Astrocyte (in vitro differentiated cells and primary cell): ENCODE measurements around the gene CMYA5. TPM values are rescaled to one million over a fixed set of nuclear protein-coding genes. Genes with fewer than 3 reads are reported as not detected.
A peak's percentile ranks its signal among the peaks of the same experiment; 100 is the strongest.

ENCODE experiments used
- DNase-seq: peaks from one replicate; pipeline ENCODE4 v3.0.0-alpha.2; 2010; ENCODE audit warnings: low read depth
- FAIRE-seq: peaks from 2 replicates; lab custom pipeline; 2011; peaks lifted over from hg19 to GRCh38; lab: Jason Lieb, UNC
- H2AFZ ChIP-seq: 2 replicates; pipeline ENCODE4 v1.6.0; 2012; ENCODE audit warnings: low read depth, low read length, inconsistent platforms
- H3K27ac ChIP-seq: 2 replicates; pipeline ENCODE4 v1.5.1; 2011; ENCODE audit warnings: low read depth, low read length, inconsistent platforms
- H3K27me3 ChIP-seq: 2 replicates; pipeline ENCODE4 v1.6.0; 2011; ENCODE audit warnings: low read length, inconsistent platforms; ENCODE audit not compliant: insufficient read depth
- H3K36me3 ChIP-seq: 2 replicates; pipeline ENCODE4 v1.5.1; 2011; ENCODE audit warnings: low read length, inconsistent platforms; ENCODE audit not compliant: insufficient read depth
- H3K4me1 ChIP-seq: 2 replicates; pipeline ENCODE4 v1.5.1; 2011; ENCODE audit warnings: low read length, inconsistent platforms; ENCODE audit not compliant: insufficient read depth
- H3K4me2 ChIP-seq: 2 replicates; pipeline ENCODE4 v1.6.0; 2012; ENCODE audit warnings: low read length, inconsistent platforms
- H3K4me3 ChIP-seq: 2 replicates; pipeline ENCODE4 v1.5.1; 2011; ENCODE audit warnings: low read depth, mild to moderate bottlenecking, low read length, inconsistent platforms; ENCODE audit not compliant: insufficient read depth
- H3K79me2 ChIP-seq: 2 replicates; pipeline ENCODE4 v1.6.0; 2012; ENCODE audit warnings: mild to moderate bottlenecking, low read length, inconsistent platforms; ENCODE audit not compliant: insufficient read depth
- H3K9ac ChIP-seq: 2 replicates; pipeline ENCODE4 v1.6.0; 2012; ENCODE audit warnings: mild to moderate bottlenecking, low read length, inconsistent platforms
- H3K9me3 ChIP-seq: 2 replicates; pipeline ENCODE4 v1.5.1; 2012; ENCODE audit warnings: low read depth, mild to moderate bottlenecking, low read length, inconsistent platforms; ENCODE audit not compliant: insufficient read depth
- H4K20me1 ChIP-seq: 2 replicates; pipeline ENCODE4 v1.6.0; 2012; ENCODE audit warnings: low read length, inconsistent platforms; ENCODE audit not compliant: insufficient read depth
- H3K27ac Mint-ChIP-seq: one replicate; pipeline ENCODE4 v1.8.0; 2021; ENCODE audit warnings: mild to moderate bottlenecking, mixed read lengths; ENCODE audit not compliant: unreplicated experiment
- H3K27me3 Mint-ChIP-seq: one replicate; pipeline ENCODE4 v1.8.0; 2021; ENCODE audit warnings: low read depth, mixed read lengths; ENCODE audit not compliant: unreplicated experiment
- H3K36me3 Mint-ChIP-seq: one replicate; pipeline ENCODE4 v1.8.0; 2021; ENCODE audit warnings: low read depth, mixed read lengths; ENCODE audit not compliant: unreplicated experiment
- H3K4me1 Mint-ChIP-seq: one replicate; pipeline ENCODE4 v1.8.0; 2021; ENCODE audit warnings: low read depth, mixed read lengths; ENCODE audit not compliant: unreplicated experiment
- H3K4me3 Mint-ChIP-seq: one replicate; pipeline ENCODE4 v1.8.0; 2021; ENCODE audit warnings: mild to moderate bottlenecking, moderate library complexity, mixed read lengths; ENCODE audit not compliant: unreplicated experiment
- H3K9me3 Mint-ChIP-seq: one replicate; pipeline ENCODE4 v1.8.0; 2021; ENCODE audit warnings: mild to moderate bottlenecking, mixed read lengths; ENCODE audit not compliant: unreplicated experiment
- CTCF ChIP-seq: IDR thresholded peaks from 2 replicates; pipeline ENCODE4 v1.5.1; 2011; ENCODE audit warnings: low read depth, mild to moderate bottlenecking, inconsistent platforms, low read length, moderate library complexity; ENCODE audit not compliant: insufficient read depth
- EZH2 ChIP-seq: IDR thresholded peaks from 2 replicates; pipeline ENCODE4 v1.6.1; 2012; ENCODE audit warnings: mild to moderate bottlenecking, low read length, inconsistent platforms; ENCODE audit not compliant: insufficient read depth
- total RNA-seq: library from RNA; stranded (reverse); gene quantifications from 2 replicates; pipeline ENCODE4 v1.2.1, GENCODE V29; 2021

CMYA5 gene
- total RNA-seq, 1 donor from 2014 or later: 1.2 TPM

- H3K79me2 ChIP-seq: peaks cover 21% of the 10 kb centered on the region
- no peaks in the 10 kb centered on the region for H3K9me3 Mint-ChIP-seq
These were observed 48.2 kb upstream of the CMYA5 start for GRCh38 chr5:79641414-79641813.

GRCh38 chr5:79642210-79642609, 47.4 kb upstream of the CMYA5 start:
- H3K4me1 ChIP-seq: no peaks in the 10 kb centered on the region
- H3K4me1 Mint-ChIP-seq: peaks cover 6% of the 10 kb centered on the region
- H3K4me3 Mint-ChIP-seq: no peak overlapping the region
- peak; percentile 30 for DNase-seq
- no peaks in the 10 kb centered on the region for H3K27me3 ChIP-seq
- H3K9ac ChIP-seq: no peak overlapping the region
- TF ChIP-seq EZH2: no peak
- TF ChIP-seq CTCF: no peak
- no peak overlapping the region for H3K27ac Mint-ChIP-seq
- no peak overlapping the region for H3K4me2 ChIP-seq
- H3K27ac ChIP-seq: no peak overlapping the region
- H3K9me3 Mint-ChIP-seq: no peaks in the 10 kb centered on the region
- no peaks in the 10 kb centered on the region for H3K27me3 Mint-ChIP-seq
- FAIRE-seq: peak; percentile 59
- no peak overlapping the region for H2AFZ ChIP-seq
- H3K9me3 ChIP-seq: no peaks in the 10 kb centered on the region
- peaks cover 23% of the 10 kb centered on the region for H4K20me1 ChIP-seq
- H3K79me2 ChIP-seq: peaks cover 15% of the 10 kb centered on the region
- no peak overlapping the region for H3K4me3 ChIP-seq
- H3K36me3 Mint-ChIP-seq: peaks cover 3% of the 10 kb centered on the region
- H3K36me3 ChIP-seq: peaks cover 23% of the 10 kb centered on the region

More at GRCh38 chr5:79641414-79641813, 48.2 kb upstream of the CMYA5 start:
- Histone ChIP-seq H3K27ac (no peak overlapping the region), H3K36me3 (peaks cover 19% of the 10 kb centered on the region), H4K20me1 (peaks cover 28% of the 10 kb centered on the region), H3K4me2 (no peak overlapping the region), H3K4me1 (no peaks in the 10 kb centered on the region), H3K4me3 (no peak overlapping the region), H3K27me3 (no peaks in the 10 kb centered on the region), H3K9me3 (no peaks in the 10 kb centered on the region), H2AFZ (no peak overlapping the region), H3K9ac (no peak overlapping the region)
- Mint-ChIP-seq H3K27ac (no peak overlapping the region), H3K36me3 (peaks cover 3% of the 10 kb centered on the region), H3K27me3 (no peaks in the 10 kb centered on the region), H3K4me3 (no peak overlapping the region), H3K4me1 (peaks cover 6% of the 10 kb centered on the region)
- FAIRE-seq (no peak), DNase-seq (no peak)
- no peak for TF ChIP-seq EZH2
- no peak for TF ChIP-seq CTCF

- no peak overlapping the region for H3K27ac Mint-ChIP-seq
- no peak overlapping the region for H3K4me3 Mint-ChIP-seq
These were observed 35.8 kb upstream of the CMYA5 start for GRCh38 chr5:79653843-79654242.

More at GRCh38 chr5:79653843-79654242, 35.8 kb upstream of the CMYA5 start:
- H3K27me3 ChIP-seq: no peaks in the 10 kb centered on the region
- H2AFZ ChIP-seq: no peak overlapping the region
- H3K4me2 ChIP-seq: no peak overlapping the region
- H3K36me3 Mint-ChIP-seq: peaks cover 3% of the 10 kb centered on the region
- H3K9ac ChIP-seq: no peak overlapping the region
- no peaks in the 10 kb centered on the region for H4K20me1 ChIP-seq
- H3K4me3 ChIP-seq: no peak overlapping the region
- H3K4me1 Mint-ChIP-seq: no peaks in the 10 kb centered on the region
- no peaks in the 10 kb centered on the region for H3K27me3 Mint-ChIP-seq
- no peaks in the 10 kb centered on the region for H3K9me3 Mint-ChIP-seq
- H3K4me1 ChIP-seq: no peaks in the 10 kb centered on the region
- no peak for DNase-seq
- H3K27ac ChIP-seq: no peak overlapping the region
- peaks cover 12% of the 10 kb centered on the region for H3K36me3 ChIP-seq
- H3K79me2 ChIP-seq: no peaks in the 10 kb centered on the region
- no peak for FAIRE-seq
- TF ChIP-seq EZH2: no peak
- no peak for TF ChIP-seq CTCF
- H3K9me3 ChIP-seq: no peaks in the 10 kb centered on the region
